Neural progenitor cell (in vitro differentiated cells): ENCODE measurements around the gene PHLDA2. TPM values are rescaled to one million over a fixed set of nuclear protein-coding genes. Genes with fewer than 3 reads are reported as not detected.
A peak's percentile ranks its signal among the peaks of the same experiment; 100 is the strongest.
"Not testable (repeated sequence)": the region's sequence is repeated elsewhere in the genome, so short reads cannot be mapped to it uniquely, and the experiment has no call there.

Source experiments
- DNase-seq: peaks from one replicate; pipeline ENCODE4 v3.0.0-alpha.2; 2016; ENCODE audit warnings: low spot score
- H2AFZ ChIP-seq: fragments of 200-600 bp; sonication (generic); replicated peaks from 2 replicates; pipeline ENCODE4 v1.6.1; 2016; ENCODE audit warnings: antibody characterized with exemption
- H3F3A ChIP-seq: fragments of 200-600 bp; sonication (generic); 2 replicates; pipeline ENCODE4 v1.6.1; 2016; ENCODE audit warnings: antibody characterized with exemption, low read depth
- H3K27ac ChIP-seq: fragments of 200-600 bp; sonication (generic); 2 replicates; pipeline ENCODE4 v1.5.1; 2016; ENCODE audit warnings: mild to moderate bottlenecking
- H3K27me3 ChIP-seq: fragments of 200-600 bp; sonication (generic); 2 replicates; pipeline ENCODE4 v1.6.1; 2016; ENCODE audit warnings: mild to moderate bottlenecking, moderate library complexity
- H3K36me3 ChIP-seq: fragments of 200-600 bp; sonication (generic); 2 replicates; pipeline ENCODE4 v1.5.1; 2016
- H3K4me1 ChIP-seq: fragments of 200-600 bp; sonication (generic); 2 replicates; pipeline ENCODE4 v1.6.1; 2016; ENCODE audit warnings: mixed run types
- H3K4me2 ChIP-seq: fragments of 200-600 bp; sonication (generic); 2 replicates; pipeline ENCODE4 v1.6.1; 2016
- H3K4me3 ChIP-seq: fragments of 200-600 bp; sonication (generic); 2 replicates; pipeline ENCODE4 v1.5.1; 2016
- H3K79me2 ChIP-seq: fragments of 200-600 bp; sonication (generic); 2 replicates; pipeline ENCODE4 v1.6.1; 2016; ENCODE audit warnings: low read depth
- H3K9ac ChIP-seq: fragments of 200-600 bp; sonication (generic); 2 replicates; pipeline ENCODE4 v1.6.1; 2016
- H3K9me3 ChIP-seq: fragments of 200-600 bp; sonication (generic); 2 replicates; pipeline ENCODE4 v1.5.1; 2016; ENCODE audit warnings: low read depth
- H4K20me1 ChIP-seq: fragments of 200-600 bp; sonication (generic); 2 replicates; pipeline ENCODE4 v1.6.1; 2016; ENCODE audit warnings: low read depth
- H3K27ac Mint-ChIP-seq: 3 replicates; pipeline ENCODE4 v1.8.0; 2021; ENCODE audit warnings: mixed read lengths
- H3K27me3 Mint-ChIP-seq: 2 replicates; pipeline ENCODE4 v1.8.0; 2022; ENCODE audit warnings: low read depth, mild to moderate bottlenecking, inconsistent platforms, moderate library complexity, mixed read lengths; ENCODE audit not compliant: insufficient read depth
- H3K36me3 Mint-ChIP-seq: 3 replicates; pipeline ENCODE4 v1.8.0; 2021; ENCODE audit warnings: mixed read lengths
- H3K4me1 Mint-ChIP-seq: 3 replicates; pipeline ENCODE4 v1.8.0; 2021; ENCODE audit warnings: mixed read lengths
- H3K4me3 Mint-ChIP-seq: 3 replicates; pipeline ENCODE4 v1.8.0; 2021; ENCODE audit warnings: mild to moderate bottlenecking, moderate library complexity, mixed read lengths
- H3K9me3 Mint-ChIP-seq: 3 replicates; pipeline ENCODE4 v1.8.0; 2020; ENCODE audit warnings: mixed read lengths
- CTCF ChIP-seq: fragments of 200-600 bp; sonication (generic); IDR thresholded peaks from 2 replicates; pipeline ENCODE4 v1.5.1; 2017; ENCODE audit warnings: antibody characterized with exemption, mild to moderate bottlenecking
- EZH2 ChIP-seq: fragments of 200-600 bp; sonication (generic); IDR thresholded peaks from 2 replicates; pipeline ENCODE4 v1.6.1; 2017; ENCODE audit warnings: antibody characterized with exemption, mild to moderate bottlenecking, moderate library complexity
- EZH2phosphoT487 ChIP-seq: fragments of 200-600 bp; sonication (generic); IDR thresholded peaks from 2 replicates; pipeline ENCODE4 v1.6.1; 2017; ENCODE audit warnings: antibody characterized with exemption
- total RNA-seq: library from RNA; depleted of rRNA; stranded (reverse); fragments of >200 nt; gene quantifications from 2 replicates; pipeline ENCODE4 v1.2.3, GENCODE V29; 2015; ENCODE audit warnings: low replicate concordance

PHLDA2 gene
- total RNA-seq, 1 donor from 2014 or later, result not detected

- peaks cover 18% of the 10 kb centered on the region for H3K4me1 Mint-ChIP-seq
- peaks cover 28% of the 10 kb centered on the region for H3K36me3 Mint-ChIP-seq
- no peak overlapping the region for H3K9ac ChIP-seq
- H3K27me3 ChIP-seq, result no peaks in the 10 kb centered on the region
- DNase-seq, result no peak
- H3K27ac ChIP-seq, result no peak overlapping the region
- no peak overlapping the region for H2AFZ ChIP-seq
- no peak overlapping the region for H3K4me3 Mint-ChIP-seq
- H3K27ac Mint-ChIP-seq, result no peak overlapping the region
- H3K27me3 Mint-ChIP-seq, result peaks cover 14% of the 10 kb centered on the region
- no peaks in the 10 kb centered on the region for H3K79me2 ChIP-seq
- H3F3A ChIP-seq, result peaks cover 32% of the 10 kb centered on the region
- H3K9me3 Mint-ChIP-seq, result peaks cover 25% of the 10 kb centered on the region
- H3K4me2 ChIP-seq, result no peak overlapping the region
- no peak overlapping the region for H3K4me3 ChIP-seq
- H3K9me3 ChIP-seq, result peaks cover 14% of the 10 kb centered on the region
- peaks cover 40% of the 10 kb centered on the region for H4K20me1 ChIP-seq
- TF ChIP-seq EZH2 (no peak), EZH2phosphoT487 (no peak), CTCF (no peak)
- H3K36me3 ChIP-seq, result no peaks in the 10 kb centered on the region
- peaks cover 10% of the 10 kb centered on the region for H3K4me1 ChIP-seq
Observed at GRCh38 chr11:2942447-2942846, 13.2 kb upstream of the PHLDA2 start.

- Histone ChIP-seq H2AFZ (no peak overlapping the region), H3K9ac (no peak overlapping the region), H3K79me2 (no peaks in the 10 kb centered on the region), H3K4me2 (no peak overlapping the region), H3K36me3 (no peaks in the 10 kb centered on the region), H3K4me3 (no peak overlapping the region), H3K9me3 (peaks cover 15% of the 10 kb centered on the region), H3K4me1 (peaks cover 8% of the 10 kb centered on the region), H4K20me1 (peaks cover 28% of the 10 kb centered on the region), H3F3A (peaks cover 25% of the 10 kb centered on the region), H3K27ac (no peak overlapping the region), H3K27me3 (no peaks in the 10 kb centered on the region)
- peaks cover 11% of the 10 kb centered on the region for H3K4me1 Mint-ChIP-seq
- peaks cover 32% of the 10 kb centered on the region for H3K9me3 Mint-ChIP-seq
- peaks cover 18% of the 10 kb centered on the region for H3K27me3 Mint-ChIP-seq
- H3K4me3 Mint-ChIP-seq, result no peak overlapping the region
- DNase-seq, result no peak
- no peak for TF ChIP-seq CTCF
- no peak for TF ChIP-seq EZH2
- TF ChIP-seq EZH2phosphoT487, result no peak
- H3K27ac Mint-ChIP-seq, result no peak overlapping the region
- H3K36me3 Mint-ChIP-seq, result peaks cover 23% of the 10 kb centered on the region
Observed at GRCh38 chr11:2940921-2941821, 12.0 kb upstream of the PHLDA2 start.

- no peak for DNase-seq
- Histone ChIP-seq H3K36me3 (no peaks in the 10 kb centered on the region), H2AFZ (no peak overlapping the region), H3K4me1 (no peaks in the 10 kb centered on the region), H3K9ac (no peak overlapping the region), H4K20me1 (peaks cover 19% of the 10 kb centered on the region), H3F3A (peaks cover 18% of the 10 kb centered on the region), H3K27ac (no peak overlapping the region), H3K27me3 (no peaks in the 10 kb centered on the region), H3K4me2 (no peak overlapping the region), H3K79me2 (no peaks in the 10 kb centered on the region), H3K4me3 (no peak overlapping the region), H3K9me3 (peaks cover 15% of the 10 kb centered on the region)
- TF ChIP-seq EZH2 (no peak), CTCF (no peak), EZH2phosphoT487 (no peak)
- Mint-ChIP-seq H3K4me1 (peaks cover 3% of the 10 kb centered on the region), H3K9me3 (peaks cover 32% of the 10 kb centered on the region), H3K27ac (no peak overlapping the region), H3K27me3 (peaks cover 18% of the 10 kb centered on the region), H3K4me3 (no peak overlapping the region), H3K36me3 (peaks cover 21% of the 10 kb centered on the region)
Observed at GRCh38 chr11:2940147-2940920, 11.1 kb upstream of the PHLDA2 start.

- DNase-seq, H3K27me3 ChIP-seq, H3K9ac ChIP-seq, H3K36me3 ChIP-seq, H3K4me1 ChIP-seq, H3K4me3 ChIP-seq, H2AFZ ChIP-seq, H3K79me2 ChIP-seq, H3K27ac ChIP-seq, H4K20me1 ChIP-seq, H3K4me1 Mint-ChIP-seq, H3K4me2 ChIP-seq: not testable (repeated sequence)
- peaks cover 18% of the 10 kb centered on the region for H3F3A ChIP-seq
- H3K9me3 ChIP-seq, result peaks cover 15% of the 10 kb centered on the region
- Mint-ChIP-seq H3K36me3 (peaks cover 21% of the 10 kb centered on the region), H3K27me3 (peaks cover 19% of the 10 kb centered on the region), H3K9me3 (peaks cover 32% of the 10 kb centered on the region), H3K27ac (peak overlapping the region; percentile 69), H3K4me3 (peak overlapping the region; percentile 54)
Observed at GRCh38 chr11:2938458-2939418, 9.5 kb upstream of the PHLDA2 start.
